Naive thymus-derived CD8-positive, alpha-beta T cell (primary cell): ENCODE results near the gene MED13L. TPM values are rescaled to one million over a fixed set of nuclear protein-coding genes. Genes with fewer than 3 reads are reported as not detected.

Source experiments
- ATAC-seq, 2 donors: fragments of 150-1000 bp; cut with Tn5 transposase in 1 of 2; sonication (Bioruptor Pico), chemical (Tn5 transposase) in 1 of 2; 1 replicate in 1 of 2; 2 replicates in 1 of 2; pipeline ENCODE4 v1.10.0; 2021; ENCODE audit warnings: mild to moderate bottlenecking in 2 of 2, moderate library complexity in 2 of 2
- POLR2A ChIA-PET: fragments of 350-600 bp; sonication (Branson Sonifier 250); formaldehyde crosslinking; loops from one replicate; lab custom pipeline; 2021; ENCODE audit warnings: antibody characterized with exemption; lab: Charles Lee
- DNase-seq, 10 donors: peaks; one replicate each; pipeline versions ENCODE4 v3.0.0 to v3.0.0-alpha.2; 2020 to 2022
- H3K27ac Mint-ChIP-seq, 10 donors: one replicate each; pipeline ENCODE4 v1.8.0; 2020 to 2022; ENCODE audit warnings: mild to moderate bottlenecking in 10 of 10, mixed read lengths in 10 of 10, moderate library complexity in 4 of 10, inconsistent platforms in 1 of 10
- H3K27me3 Mint-ChIP-seq, 5 donors: one replicate each; pipeline ENCODE4 v1.8.0; 2021 to 2022; ENCODE audit warnings: mixed read lengths in 5 of 5
- H3K36me3 Mint-ChIP-seq, 3 donors: one replicate each; pipeline ENCODE4 v1.8.0; 2020 to 2022; ENCODE audit warnings: mixed read lengths in 3 of 3, mild to moderate bottlenecking in 2 of 3, inconsistent platforms in 1 of 3
- H3K4me1 Mint-ChIP-seq, 4 donors: one replicate each; pipeline ENCODE4 v1.8.0; 2021 to 2022; ENCODE audit warnings: mixed read lengths in 4 of 4
- H3K4me3 Mint-ChIP-seq, 10 donors: one replicate each; pipeline ENCODE4 v1.8.0; 2020 to 2022; ENCODE audit warnings: mild to moderate bottlenecking in 10 of 10, mixed read lengths in 10 of 10, moderate library complexity in 6 of 10, inconsistent platforms in 1 of 10
- H3K9me3 Mint-ChIP-seq, 9 donors: one replicate each; pipeline ENCODE4 v1.8.0; 2020 to 2022; ENCODE audit warnings: mixed read lengths in 9 of 9, mild to moderate bottlenecking in 3 of 9, inconsistent platforms in 1 of 9, moderate library complexity in 1 of 9
- polyA plus RNA-seq, 3 donors: library from polyadenylated mRNA; unstranded; fragments of 300-500 nt; fragmentation: Illumina TruSeq; gene quantifications; one replicate each; pipeline ENCODE4 v1.2.3, GENCODE V29; 2021
- total RNA-seq, 8 experiments: library from RNA in 2 of 8; stranded (reverse) in 2 of 8; gene quantifications; one replicate each; pipeline ENCODE4 v1.2.3 and lab custom pipeline; 2021 to 2026

Gene MED13L
- total and polyA plus RNA-seq, 5 experiments from 2014 or later: 5.1 to 164 (median 6.7) TPM

DNA sequence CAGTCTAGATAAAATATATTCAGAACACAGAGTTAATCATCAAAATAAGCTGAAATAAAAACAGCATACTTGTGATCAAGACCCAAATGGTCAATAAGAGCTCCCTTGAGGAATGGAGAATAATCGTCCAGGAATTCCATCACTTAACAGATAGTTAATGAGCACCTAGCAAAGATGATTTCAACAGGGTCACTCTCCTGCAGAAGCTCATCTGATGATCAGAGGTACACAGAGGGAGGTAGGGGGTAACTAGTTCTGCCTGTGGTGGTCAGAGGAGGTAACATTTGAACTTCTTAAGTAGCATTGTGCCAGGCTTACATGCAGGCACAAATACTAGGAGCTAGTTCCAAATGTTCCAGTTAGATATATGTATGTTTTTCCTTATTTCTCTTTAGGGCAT lies 9.5 kb downstream of the MED13L start:
- POLR2A ChIA-PET: interaction anchor here (0.6 kb wide), 1 partner anchor 8 kb away, joined by 3 read pairs; no protein-coding TSS in a partner anchor

DNA sequence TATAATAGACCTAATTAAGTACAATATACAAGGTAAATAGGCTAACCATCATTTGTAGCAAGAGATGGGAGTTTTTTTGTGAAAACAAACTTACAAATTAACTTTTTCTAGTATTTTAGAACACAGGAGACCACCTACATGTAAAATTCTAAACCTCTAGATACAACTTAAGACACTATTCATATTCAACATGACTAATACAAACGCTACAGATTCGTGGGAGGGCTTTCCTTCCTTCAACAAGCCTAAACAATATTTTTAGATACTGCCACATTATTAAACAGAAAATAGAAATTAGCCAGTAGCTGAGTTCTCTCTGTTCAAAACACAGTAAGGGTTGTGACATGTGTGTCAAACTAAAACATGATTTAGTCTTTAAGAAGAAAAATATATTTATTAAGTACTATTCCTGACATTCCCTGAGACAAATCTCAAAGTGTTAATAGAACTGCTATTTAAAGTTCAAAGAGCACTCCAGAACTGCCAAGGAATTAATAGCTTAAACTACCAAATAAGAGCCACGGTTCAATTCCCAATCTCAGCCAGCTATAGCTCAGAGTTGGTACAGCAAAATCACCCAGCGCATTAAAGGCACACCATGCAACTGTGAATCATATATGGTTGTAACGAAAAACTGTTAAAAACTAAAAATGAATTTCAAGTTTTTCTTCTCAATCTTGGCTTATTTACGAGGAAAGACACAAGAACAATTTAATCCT lies 10.7 kb downstream of the MED13L start:
- POLR2A ChIA-PET: interaction anchor here (0.6 kb wide), 1 partner anchor 10 kb away, joined by 5 read pairs; no protein-coding TSS in a partner anchor
- DNase-seq (no peak), ATAC-seq (no peak)
- H3K9me3 Mint-ChIP-seq: no peaks in the 10 kb centered on the region
- no peak overlapping the region for H3K27ac Mint-ChIP-seq
- H3K4me1 Mint-ChIP-seq: peaks cover 20 to 32% (median 29%) of the 10 kb centered on the region in 4 donors
- H3K4me3 Mint-ChIP-seq: no peak overlapping the region
- H3K36me3 Mint-ChIP-seq: peaks cover 0 to 4% (median 0%) of the 10 kb centered on the region in 3 donors
- H3K27me3 Mint-ChIP-seq: no peaks in the 10 kb centered on the region

More for the DNA sequence above, 9.5 kb downstream of the MED13L start:
- Mint-ChIP-seq H3K4me3 (no peak overlapping the region), H3K4me1 (peaks cover 18 to 33% (median 27%) of the 10 kb centered on the region in 4 donors), H3K27me3 (no peaks in the 10 kb centered on the region), H3K36me3 (peaks cover 0 to 4% (median 0%) of the 10 kb centered on the region in 3 donors), H3K27ac (no peak overlapping the region), H3K9me3 (no peaks in the 10 kb centered on the region)
- DNase-seq (no peak), ATAC-seq (no peak)

DNA sequence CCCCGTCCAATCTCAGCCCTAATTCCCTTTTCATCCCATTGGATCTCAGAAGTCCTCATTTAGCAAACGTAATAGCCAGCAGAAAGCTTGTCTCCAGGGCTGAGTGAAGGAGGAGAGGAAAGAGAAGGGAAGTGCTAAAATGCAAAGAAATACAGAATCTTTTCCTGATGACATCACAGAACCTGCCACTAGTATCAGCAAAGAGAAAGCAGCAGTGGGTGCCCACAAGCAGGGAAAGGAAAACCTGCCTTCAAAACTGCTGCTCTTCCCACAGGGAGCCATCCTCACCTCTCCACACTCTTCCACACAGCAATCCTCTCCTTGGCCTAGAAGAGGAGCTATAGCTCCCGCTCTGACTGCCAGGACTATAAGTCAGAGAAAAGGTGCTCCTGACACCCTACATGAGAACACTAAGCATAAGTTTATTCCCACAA lies 11.3 kb downstream of the MED13L start:
- no peaks in the 10 kb centered on the region for H3K36me3 Mint-ChIP-seq
- no peak overlapping the region for H3K27ac Mint-ChIP-seq
- no peak overlapping the region for H3K4me3 Mint-ChIP-seq
- POLR2A ChIA-PET: interaction anchor here (0.6 kb wide), 1 partner anchor 10 kb away, joined by 5 read pairs; no protein-coding TSS in a partner anchor
- no peaks in the 10 kb centered on the region for H3K9me3 Mint-ChIP-seq
- ATAC-seq (no peak), DNase-seq (no peak)
- H3K27me3 Mint-ChIP-seq: no peaks in the 10 kb centered on the region
- peaks cover 23 to 34% (median 31%) of the 10 kb centered on the region in 4 donors for H3K4me1 Mint-ChIP-seq

DNA sequence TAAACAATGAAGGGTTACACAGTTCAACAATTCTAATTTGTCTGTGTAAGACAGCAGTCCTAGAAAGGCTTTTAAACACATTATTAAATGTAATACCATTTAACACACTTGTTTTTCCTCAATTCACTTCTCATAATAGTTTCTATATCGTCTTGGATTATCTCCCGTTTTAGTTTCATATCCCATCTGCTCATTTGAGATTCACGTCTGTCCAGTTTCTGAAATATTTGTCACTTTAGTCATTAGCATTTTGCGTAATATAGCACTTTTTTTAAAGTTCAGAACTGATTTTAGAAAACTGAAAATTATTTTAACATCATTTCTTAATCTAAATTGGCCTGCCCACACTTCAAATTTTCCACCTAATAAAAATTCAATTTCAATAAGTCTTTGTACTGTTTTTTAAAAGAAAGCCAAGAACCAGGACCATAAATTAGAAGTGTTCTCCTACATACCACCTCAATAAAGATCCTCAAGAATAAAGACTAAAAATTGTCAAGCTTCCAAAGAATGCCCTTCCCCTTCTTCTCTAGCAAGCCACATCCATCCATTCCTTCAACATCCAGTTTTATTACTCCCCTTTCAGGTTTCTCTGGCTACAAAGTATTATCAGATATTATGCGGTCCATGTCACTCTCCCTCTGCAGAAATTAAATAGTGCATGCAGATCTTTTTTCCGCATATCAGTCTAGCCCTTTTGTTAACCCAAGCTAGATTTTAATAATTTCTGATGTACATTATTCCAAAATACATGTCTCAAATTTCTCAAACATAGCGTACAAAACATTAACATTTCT lies 11.9 kb downstream of the MED13L start:
- Mint-ChIP-seq H3K27ac (peak overlapping the region in 3 of 10 donors; percentile 39 to 75 (median 58)), H3K27me3 (no peaks in the 10 kb centered on the region), H3K4me1 (peaks cover 27 to 41% (median 37%) of the 10 kb centered on the region in 4 donors), H3K9me3 (no peaks in the 10 kb centered on the region), H3K36me3 (no peaks in the 10 kb centered on the region), H3K4me3 (peak overlapping the region in 3 of 10 donors; percentile 45 to 52 (median 47))
- DNase-seq (no peak), ATAC-seq (no peak)
- POLR2A ChIA-PET: no interaction called here

DNA sequence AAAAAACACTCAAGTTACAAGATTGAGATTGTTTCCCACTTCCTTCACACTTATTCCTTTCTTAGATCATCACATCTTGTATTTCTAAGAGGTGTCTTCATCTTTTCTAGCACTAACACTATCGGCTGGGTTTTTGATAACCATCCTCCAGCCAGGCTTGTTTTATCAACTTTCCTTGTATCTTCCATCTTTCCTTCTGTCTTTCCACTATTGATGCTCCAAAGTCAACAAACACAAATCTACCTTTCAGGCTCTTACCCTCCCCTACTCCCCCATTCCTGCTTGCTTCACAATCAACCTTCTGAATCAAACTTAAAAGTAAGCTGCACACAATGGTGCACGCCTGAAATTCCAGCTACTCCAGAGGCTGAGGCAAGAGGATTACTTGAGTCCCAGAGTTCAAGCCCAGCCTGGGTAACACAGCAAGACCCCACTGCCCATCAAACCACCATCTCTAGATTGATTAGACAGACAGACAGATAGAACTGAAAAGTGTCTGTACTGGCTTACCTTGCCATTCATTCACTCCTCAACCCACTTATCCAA lies 12.9 kb downstream of the MED13L start:
- peak overlapping the region in 7 of 10 donors; percentile 20 to 53 (median 45) for H3K4me3 Mint-ChIP-seq
- POLR2A ChIA-PET: no interaction called here
- no peaks in the 10 kb centered on the region for H3K27me3 Mint-ChIP-seq

DNA sequence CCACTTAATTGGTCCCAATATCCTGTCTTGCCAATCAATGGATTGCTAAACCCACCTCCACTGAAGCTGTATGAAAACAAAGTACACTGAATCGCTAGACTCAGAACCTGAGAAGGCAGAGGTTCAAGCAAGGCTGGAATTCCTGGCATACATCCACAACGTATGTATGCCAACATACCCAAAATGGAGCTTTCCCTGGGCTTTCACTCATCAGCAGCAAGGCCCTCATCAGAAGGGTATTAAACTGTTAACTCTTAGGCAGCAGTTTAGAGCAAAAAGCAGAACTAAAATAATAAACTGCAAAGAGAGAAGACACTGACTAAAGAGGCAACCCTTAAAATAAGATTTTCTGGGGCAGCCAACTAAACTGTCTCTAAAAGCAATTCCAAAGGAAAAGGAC lies 13.6 kb downstream of the MED13L start:
- Mint-ChIP-seq H3K4me3 (peak overlapping the region in 2 of 10 donors; percentile 2 to 22), H3K36me3 (no peaks in the 10 kb centered on the region), H3K4me1 (peaks cover 29 to 43% (median 36%) of the 10 kb centered on the region in 4 donors), H3K27me3 (no peaks in the 10 kb centered on the region), H3K9me3 (no peaks in the 10 kb centered on the region), H3K27ac (peak overlapping the region in 4 of 10 donors; percentile 22 to 39 (median 28))
- POLR2A ChIA-PET: interaction anchor here (1.7 kb wide), 1 partner anchor 12 kb away, joined by 11 read pairs; no protein-coding TSS in a partner anchor
- ATAC-seq: no peak
- DNase-seq: no peak

More for the DNA sequence above, 12.9 kb downstream of the MED13L start:
- Mint-ChIP-seq H3K27ac (peak overlapping the region in 8 of 10 donors; percentile 10 to 75 (median 54)), H3K9me3 (no peaks in the 10 kb centered on the region), H3K36me3 (no peaks in the 10 kb centered on the region), H3K4me1 (peaks cover 31 to 49% (median 37%) of the 10 kb centered on the region in 4 donors)
- ATAC-seq (peak in 1 of 2 donors; percentile 20), DNase-seq (no peak)

DNA sequence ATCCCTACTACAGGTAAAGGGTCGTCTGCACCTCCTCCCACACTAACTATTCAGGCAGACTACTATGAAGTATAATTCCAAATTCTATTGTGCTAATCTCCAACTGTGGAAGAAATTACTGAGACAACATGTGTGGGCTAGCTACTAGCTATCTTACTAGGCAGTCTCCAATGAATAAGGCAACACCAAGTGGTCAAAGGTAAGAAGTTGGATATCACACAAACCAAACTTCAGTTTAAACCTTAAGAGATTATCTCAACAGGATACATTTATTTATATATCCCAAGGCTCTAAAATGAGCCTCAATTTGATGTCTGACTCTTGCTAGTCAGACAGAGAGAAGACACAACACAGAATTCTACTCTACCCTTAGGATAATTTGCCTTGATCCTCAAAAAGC lies 14.1 kb downstream of the MED13L start:
- H3K27me3 Mint-ChIP-seq: no peaks in the 10 kb centered on the region

DNA sequence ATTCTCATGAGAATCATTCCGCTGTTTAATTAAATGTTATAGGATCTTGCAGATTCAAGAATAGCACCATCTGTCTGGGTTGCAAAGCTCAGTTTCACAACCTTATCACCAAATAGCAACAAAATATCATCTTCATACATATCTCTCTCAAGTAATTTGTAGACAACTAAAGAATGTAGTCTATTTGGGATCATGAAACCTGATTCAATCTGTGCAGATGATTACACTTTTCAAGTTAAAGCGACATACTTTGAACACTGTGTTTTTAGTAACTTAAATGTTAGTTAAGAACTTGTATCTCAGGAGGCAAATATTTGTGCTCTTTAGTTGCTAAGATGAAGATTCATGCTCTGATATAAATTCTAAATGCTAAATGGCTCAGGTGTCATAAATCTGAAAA lies 14.8 kb downstream of the MED13L start:
- POLR2A ChIA-PET: interaction anchor here (1.7 kb wide), 1 partner anchor 13 kb away, joined by 11 read pairs; no protein-coding TSS in a partner anchor
- ATAC-seq: no peak
- H3K4me3 Mint-ChIP-seq: peak overlapping the region in 2 of 10 donors; percentile 4 to 18
- H3K4me1 Mint-ChIP-seq: peaks cover 31 to 49% (median 45%) of the 10 kb centered on the region in 4 donors
- H3K27me3 Mint-ChIP-seq: no peaks in the 10 kb centered on the region
- H3K9me3 Mint-ChIP-seq: no peaks in the 10 kb centered on the region
- H3K36me3 Mint-ChIP-seq: no peaks in the 10 kb centered on the region
- no peak for DNase-seq
- peak overlapping the region in 2 of 10 donors; percentile 7 to 34 for H3K27ac Mint-ChIP-seq

More for the DNA sequence above, 14.1 kb downstream of the MED13L start:
- peak overlapping the region in 4 of 10 donors; percentile 11 to 39 (median 22) for H3K27ac Mint-ChIP-seq
- ATAC-seq (no peak), DNase-seq (no peak)
- no peaks in the 10 kb centered on the region for H3K36me3 Mint-ChIP-seq
- POLR2A ChIA-PET: interaction anchor here (1.7 kb wide), 1 partner anchor 13 kb away, joined by 11 read pairs; no protein-coding TSS in a partner anchor
- no peaks in the 10 kb centered on the region for H3K9me3 Mint-ChIP-seq
- H3K4me1 Mint-ChIP-seq: peaks cover 29 to 42% (median 38%) of the 10 kb centered on the region in 4 donors
- peak overlapping the region in 2 of 10 donors; percentile 2 to 22 for H3K4me3 Mint-ChIP-seq

DNA sequence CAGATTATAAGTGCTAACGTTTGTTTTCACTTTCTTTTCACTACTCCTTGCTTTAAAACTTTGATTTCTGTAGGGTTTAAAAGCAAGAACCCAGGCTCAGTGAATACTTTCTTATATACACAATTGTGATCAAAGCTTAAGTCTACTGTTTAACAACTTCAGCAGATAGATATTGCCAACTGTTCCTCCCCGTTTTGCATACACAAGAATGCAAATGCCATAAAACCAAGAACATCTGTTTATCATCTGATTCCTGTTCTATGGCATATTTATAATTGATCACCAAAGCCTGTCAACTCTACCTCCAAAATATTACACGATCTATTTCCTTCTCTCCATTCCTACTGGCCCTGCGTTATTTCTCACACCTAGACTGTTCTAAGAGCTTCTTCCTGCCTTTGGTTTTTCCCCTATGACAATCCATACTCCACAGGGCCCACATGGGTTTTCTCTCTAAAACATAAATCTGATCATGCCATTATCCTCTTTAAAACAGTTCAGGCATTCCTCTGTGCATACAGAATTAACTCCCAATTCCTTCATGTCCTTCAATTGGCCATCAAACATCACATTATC lies 15.9 kb downstream of the MED13L start:
- DNase-seq (no peak), ATAC-seq (no peak)
- Mint-ChIP-seq H3K36me3 (no peaks in the 10 kb centered on the region), H3K4me1 (peaks cover 36 to 58% (median 55%) of the 10 kb centered on the region in 4 donors), H3K4me3 (peak overlapping the region in 8 of 10 donors; percentile 3 to 66 (median 32)), H3K27me3 (no peaks in the 10 kb centered on the region), H3K9me3 (no peaks in the 10 kb centered on the region), H3K27ac (peak overlapping the region in 5 of 10 donors; percentile 0 to 74 (median 10))
- POLR2A ChIA-PET: no interaction called here

DNA sequence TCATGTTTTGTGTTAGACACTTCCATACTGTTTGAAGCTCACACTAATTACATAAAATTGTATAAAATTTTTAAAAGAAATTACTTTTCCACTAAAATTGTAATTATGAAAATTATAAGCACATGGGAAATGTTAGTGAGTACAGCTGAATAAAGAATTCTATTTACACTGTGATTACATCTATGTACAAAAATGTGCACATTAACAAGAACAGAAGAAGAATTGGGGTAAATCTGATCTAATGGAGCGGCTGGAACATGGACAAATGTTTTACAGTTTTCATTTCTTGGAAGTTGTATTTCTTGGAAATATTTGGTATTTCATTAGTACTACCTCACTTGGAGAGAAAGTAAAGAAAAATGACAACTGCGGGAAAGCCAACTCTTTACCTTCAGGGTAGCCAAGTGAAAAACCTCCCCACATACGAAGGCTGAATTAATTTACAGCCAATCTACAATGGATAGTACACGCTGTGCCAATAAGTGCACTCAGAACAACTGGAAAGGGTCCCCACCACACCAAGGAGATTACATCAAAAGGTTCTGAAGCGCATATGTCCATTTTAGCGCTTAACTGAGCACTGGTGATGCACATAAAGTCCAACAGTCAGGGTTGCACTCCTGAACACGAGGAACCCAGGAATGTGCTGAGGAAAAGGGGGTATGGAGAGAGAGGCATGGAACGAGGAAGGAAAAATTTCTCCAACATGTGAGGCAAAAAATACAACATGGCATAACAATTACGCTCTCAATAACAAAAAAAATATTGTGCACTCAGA lies 17.5 kb downstream of the MED13L start:
- POLR2A ChIA-PET: no interaction called here
- H3K4me1 Mint-ChIP-seq: peaks cover 35 to 73% (median 69%) of the 10 kb centered on the region in 4 donors
- H3K36me3 Mint-ChIP-seq: no peaks in the 10 kb centered on the region
- H3K27ac Mint-ChIP-seq: peak overlapping the region in 2 of 10 donors; percentile 5 to 7
- DNase-seq (no peak), ATAC-seq (no peak)
- no peaks in the 10 kb centered on the region for H3K27me3 Mint-ChIP-seq
- no peaks in the 10 kb centered on the region for H3K9me3 Mint-ChIP-seq
- H3K4me3 Mint-ChIP-seq: peak overlapping the region in 4 of 10 donors; percentile 15 to 48 (median 24)

DNA sequence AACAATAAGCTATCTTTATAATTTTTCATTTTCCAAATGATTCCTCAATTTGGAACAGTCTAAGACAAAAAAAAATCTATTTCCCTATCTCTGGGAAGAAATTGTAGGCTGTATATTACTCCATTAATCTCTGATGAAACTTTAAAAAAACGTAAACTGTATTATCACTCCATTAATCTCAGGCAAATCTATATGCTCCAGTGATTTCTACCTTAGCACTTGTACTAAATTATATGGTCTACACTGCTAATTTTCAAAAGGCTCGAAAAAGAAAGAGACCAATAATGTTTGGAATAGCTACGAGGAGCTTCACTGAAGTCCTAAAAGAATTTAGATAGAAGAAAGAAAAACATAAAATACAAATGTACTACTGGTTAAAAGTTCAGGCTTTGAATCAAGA lies 19.7 kb downstream of the MED13L start:
- DNase-seq: no peak
- POLR2A ChIA-PET: interaction anchor here (0.7 to 1.1 kb wide), 3 partner anchors 13 to 56 kb away, joined by 3 to 7 read pairs (median 5); no protein-coding TSS in a partner anchor
- Mint-ChIP-seq H3K27ac (peak overlapping the region in 4 of 10 donors; percentile 17 to 43 (median 24)), H3K4me1 (peaks cover 28 to 90% (median 72%) of the 10 kb centered on the region in 4 donors), H3K36me3 (peaks cover 0 to 3% (median 0%) of the 10 kb centered on the region in 3 donors), H3K4me3 (peak overlapping the region in 2 of 10 donors; percentile 10 to 47), H3K9me3 (peaks cover 0 to 4% (median 0%) of the 10 kb centered on the region in 9 donors), H3K27me3 (no peaks in the 10 kb centered on the region)
- ATAC-seq: no peak
